Fibroblast of lung (primary cell): Measurements from ENCODE around the gene DLGAP1.

Source experiments
- CTCF ChIP-seq, 2 donors: IDR thresholded peaks in 1 of 2; conservative IDR thresholded peaks in 1 of 2; 1 replicate in 1 of 2; 2 replicates in 1 of 2; pipeline ENCODE4 v1.5.1; 2011 to 2012; ENCODE audit warnings: low read length in 2 of 2, control low read depth in 1 of 2, inconsistent platforms in 1 of 2, low read depth in 1 of 2, mild to moderate bottlenecking in 1 of 2
- EZH2 ChIP-seq: IDR thresholded peaks from 2 replicates; pipeline ENCODE4 v1.5.1; 2012; ENCODE audit warnings: low read length, control low read depth, mild to moderate bottlenecking; ENCODE audit errors: missing control alignments

- TF ChIP-seq CTCF (conservative IDR thresholded peaks at IDR 0.05 in 1 of 2, IDR thresholded peaks at IDR 0.05 in 1 of 2; ENCODE audit: low read depth in 1 of 2, low read length in 2 of 2) (no peak), EZH2 (no peak)
Measured at GRCh38 chr18:3924455-3924854, 530.7 kb downstream of the DLGAP1 start.
